ENCODE results near the gene NYAP1.

The NYAP1 gene

GRCh38 chr7:100469227-100470044 lies 14.3 kb upstream of the NYAP1 start:
- DNase-seq (ENCODE audit: low spot score): no peak
- peak; percentile 80 for ATAC-seq (ENCODE audit: low read depth)
- no peaks in the 10 kb centered on the region for H3K27me3 ChIP-seq (ENCODE audit: insufficient read depth, poor library complexity, severe bottlenecking)

GRCh38 chr7:100471021-100471420 lies 12.7 kb upstream of the NYAP1 start:
- no peaks in the 10 kb centered on the region for H3K27me3 ChIP-seq (ENCODE audit: insufficient read depth, poor library complexity, severe bottlenecking)
- no peak for TF ChIP-seq CTCF (IDR thresholded peaks at IDR 0.05; ENCODE audit: poor library complexity, severe bottlenecking)
- no peak for DNase-seq (ENCODE audit: low spot score)
- ATAC-seq (ENCODE audit: low read depth): no peak
- H3K36me3 ChIP-seq (ENCODE audit: low read depth): peaks cover 27% of the 10 kb centered on the region
- no peak overlapping the region for H3K4me3 ChIP-seq (ENCODE audit: severe bottlenecking)
- H3K27ac ChIP-seq (ENCODE audit: poor library complexity, severe bottlenecking): no peak overlapping the region
- no peaks in the 10 kb centered on the region for H3K4me1 ChIP-seq (ENCODE audit: insufficient read depth, poor library complexity, severe bottlenecking)
- H3K9me3 ChIP-seq (ENCODE audit: severe bottlenecking): no peaks in the 10 kb centered on the region

More at GRCh38 chr7:100469227-100470044, 14.3 kb upstream of the NYAP1 start:
- H3K27ac ChIP-seq (ENCODE audit: poor library complexity, severe bottlenecking): no peak overlapping the region
- H3K36me3 ChIP-seq (ENCODE audit: low read depth): peaks cover 16% of the 10 kb centered on the region
- no peaks in the 10 kb centered on the region for H3K4me1 ChIP-seq (ENCODE audit: insufficient read depth, poor library complexity, severe bottlenecking)
- H3K9me3 ChIP-seq (ENCODE audit: severe bottlenecking): no peaks in the 10 kb centered on the region
- no peak overlapping the region for H3K4me3 ChIP-seq (ENCODE audit: severe bottlenecking)
- peak; percentile 87 for TF ChIP-seq CTCF (IDR thresholded peaks at IDR 0.05; ENCODE audit: poor library complexity, severe bottlenecking)

- DNase-seq (ENCODE audit: low spot score) (no peak), ATAC-seq (ENCODE audit: low read depth) (no peak)
- Histone ChIP-seq H3K36me3 (ENCODE audit: low read depth) (peaks cover 22% of the 10 kb centered on the region), H3K27me3 (ENCODE audit: insufficient read depth, poor library complexity, severe bottlenecking) (no peaks in the 10 kb centered on the region), H3K9me3 (ENCODE audit: severe bottlenecking) (no peaks in the 10 kb centered on the region), H3K4me3 (ENCODE audit: severe bottlenecking) (no peak overlapping the region), H3K27ac (ENCODE audit: poor library complexity, severe bottlenecking) (peak overlapping the region; percentile 19), H3K4me1 (ENCODE audit: insufficient read depth, poor library complexity, severe bottlenecking) (no peaks in the 10 kb centered on the region)
- no peak for TF ChIP-seq CTCF (IDR thresholded peaks at IDR 0.05; ENCODE audit: poor library complexity, severe bottlenecking)
Measured at GRCh38 chr7:100472121-100472851, 11.4 kb upstream of the NYAP1 start.

GRCh38 chr7:100472854-100473499 lies 10.8 kb upstream of the NYAP1 start:
- DNase-seq (ENCODE audit: low spot score): no peak
- no peaks in the 10 kb centered on the region for H3K9me3 ChIP-seq (ENCODE audit: severe bottlenecking)
- TF ChIP-seq CTCF (IDR thresholded peaks at IDR 0.05; ENCODE audit: poor library complexity, severe bottlenecking): no peak

More at GRCh38 chr7:100472854-100473499, 10.8 kb upstream of the NYAP1 start:
- Histone ChIP-seq H3K4me1 (ENCODE audit: insufficient read depth, poor library complexity, severe bottlenecking) (no peaks in the 10 kb centered on the region), H3K36me3 (ENCODE audit: low read depth) (peaks cover 22% of the 10 kb centered on the region), H3K4me3 (ENCODE audit: severe bottlenecking) (no peak overlapping the region), H3K27ac (ENCODE audit: poor library complexity, severe bottlenecking) (peak overlapping the region; percentile 19), H3K27me3 (ENCODE audit: insufficient read depth, poor library complexity, severe bottlenecking) (no peaks in the 10 kb centered on the region)
- ATAC-seq (ENCODE audit: low read depth): no peak
